Activated CD4-positive, alpha-beta T cell treated with anti-CD3 and anti-CD28 coated beads, Interleukin-2, amount 50 U/mL, for 4 hours (primary cell): Measurements from ENCODE around the gene SELL.
"Not testable (repeated sequence)": the region's sequence is repeated elsewhere in the genome, so short reads cannot be mapped to it uniquely, and the experiment has no call there.

Experiments
- DNase-seq, 2 experiments: peaks; one replicate each; pipeline ENCODE4 v3.0.0-alpha.2; 2020

Gene SELL

GRCh38 chr1:169662680-169663079, 48.7 kb downstream of the SELL start:
- not testable (repeated sequence) for DNase-seq

GRCh38 chr1:169661066-169661465, 50.4 kb downstream of the SELL start:
- DNase-seq = not testable (repeated sequence)

- DNase-seq = not testable (repeated sequence)
Measured at GRCh38 chr1:169658777-169659176, 52.6 kb downstream of the SELL start.

GRCh38 chr1:169653873-169654272, 57.5 kb downstream of the SELL start:
- no peak for DNase-seq

- DNase-seq = no peak
Measured at GRCh38 chr1:169651035-169651434, 60.4 kb downstream of the SELL start.

- DNase-seq = no peak
Measured at GRCh38 chr1:169650551-169650950, 60.9 kb downstream of the SELL start.

- DNase-seq = no peak
Measured at GRCh38 chr1:169648709-169649108, 62.7 kb downstream of the SELL start.

- no peak for DNase-seq
Measured at GRCh38 chr1:169648187-169648586, 63.2 kb downstream of the SELL start.

GRCh38 chr1:169647512-169647911, 63.9 kb downstream of the SELL start:
- DNase-seq = no peak

- DNase-seq = no peak
Measured at GRCh38 chr1:169644297-169644696, 67.1 kb downstream of the SELL start.
